ENCODE measurements around the gene VKORC1L1. TPM values are rescaled to one million over a fixed set of nuclear protein-coding genes. Genes with fewer than 3 reads are reported as not detected.
A peak's percentile ranks its signal among the peaks of the same experiment; 100 is the strongest.
"Not testable (repeated sequence)": the region's sequence is repeated elsewhere in the genome, so short reads cannot be mapped to it uniquely, and the experiment has no call there.

The VKORC1L1 gene
- total RNA-seq, 1 experiment from 2014 or later, result 6.9 TPM

- DNase-seq (ENCODE audit: low read depth), result no peak
- in situ Hi-C loops (cut with HindIII; ENCODE audit: low pct_unique_long_range_greater_than_20kb, low sequenced_read_pairs), result no loop called here
Observed at GRCh38 chr7:65967361-65968155, 94.7 kb downstream of the VKORC1L1 start.

GRCh38 chr7:65968256-65969185 is 95.6 kb downstream of the VKORC1L1 start:
- in situ Hi-C loops (cut with HindIII; ENCODE audit: low pct_unique_long_range_greater_than_20kb, low sequenced_read_pairs), result no loop called here
- DNase-seq (ENCODE audit: low read depth), result no peak

- DNase-seq (ENCODE audit: low read depth), result no peak
- in situ Hi-C loops (cut with HindIII; ENCODE audit: low pct_unique_long_range_greater_than_20kb, low sequenced_read_pairs), result no loop called here
Observed at GRCh38 chr7:65971021-65971420, 98.1 kb downstream of the VKORC1L1 start.

GRCh38 chr7:65972976-65973375 is 100.1 kb downstream of the VKORC1L1 start:
- DNase-seq (ENCODE audit: low read depth), result no peak
- in situ Hi-C loops (cut with HindIII; ENCODE audit: low pct_unique_long_range_greater_than_20kb, low sequenced_read_pairs), result no loop called here

- no peak for DNase-seq (ENCODE audit: low read depth)
- in situ Hi-C loops (cut with HindIII; ENCODE audit: low pct_unique_long_range_greater_than_20kb, low sequenced_read_pairs), result no loop called here
Observed at GRCh38 chr7:65974191-65974801, 101.4 kb downstream of the VKORC1L1 start.

- no peak for DNase-seq (ENCODE audit: low read depth)
- in situ Hi-C loops (cut with HindIII; ENCODE audit: low pct_unique_long_range_greater_than_20kb, low sequenced_read_pairs), result no loop called here
Observed at GRCh38 chr7:65974876-65975275, 102.0 kb downstream of the VKORC1L1 start.

GRCh38 chr7:65975814-65976445 is 103.1 kb downstream of the VKORC1L1 start:
- no peak for DNase-seq (ENCODE audit: low read depth)
- in situ Hi-C loops (cut with HindIII; ENCODE audit: low pct_unique_long_range_greater_than_20kb, low sequenced_read_pairs), result no loop called here

GRCh38 chr7:65976659-65977196 is 103.9 kb downstream of the VKORC1L1 start:
- peak; percentile 89 for DNase-seq (ENCODE audit: low read depth)
- in situ Hi-C loops (cut with HindIII; ENCODE audit: low pct_unique_long_range_greater_than_20kb, low sequenced_read_pairs), result no loop called here

GRCh38 chr7:65978891-65979582 is 106.2 kb downstream of the VKORC1L1 start:
- no peak for DNase-seq (ENCODE audit: low read depth)
- in situ Hi-C loops (cut with HindIII; ENCODE audit: low pct_unique_long_range_greater_than_20kb, low sequenced_read_pairs), result no loop called here

GRCh38 chr7:65979583-65980477 is 107.0 kb downstream of the VKORC1L1 start:
- in situ Hi-C loops (cut with HindIII; ENCODE audit: low pct_unique_long_range_greater_than_20kb, low sequenced_read_pairs), result no loop called here
- no peak for DNase-seq (ENCODE audit: low read depth)

GRCh38 chr7:65980478-65981250 is 107.8 kb downstream of the VKORC1L1 start:
- peak; percentile 80 for DNase-seq (ENCODE audit: low read depth)
- in situ Hi-C loops (cut with HindIII; ENCODE audit: low pct_unique_long_range_greater_than_20kb, low sequenced_read_pairs), result no loop called here

GRCh38 chr7:65981965-65982792 is 109.3 kb downstream of the VKORC1L1 start, which contains the start of gene GUSB:
GUSB (minus strand) TSS chr7:65982213; CDS start chr7:65982183, 30 bp downstream.
- in situ Hi-C loops (cut with HindIII; ENCODE audit: low pct_unique_long_range_greater_than_20kb, low sequenced_read_pairs), result no loop called here
- peak; percentile 87 for DNase-seq (ENCODE audit: low read depth)

GRCh38 chr7:65983965-65984658 is 111.2 kb downstream of the VKORC1L1 start:
- peak; percentile 84 for DNase-seq (ENCODE audit: low read depth)
- in situ Hi-C loops (cut with HindIII; ENCODE audit: low pct_unique_long_range_greater_than_20kb, low sequenced_read_pairs), result no loop called here

GRCh38 chr7:65988084-65988483 is 115.2 kb downstream of the VKORC1L1 start:
- peak; percentile 41 for DNase-seq (ENCODE audit: low read depth)
- in situ Hi-C loops (cut with HindIII; ENCODE audit: low pct_unique_long_range_greater_than_20kb, low sequenced_read_pairs), result no loop called here

GRCh38 chr7:65988503-65988902 is 115.6 kb downstream of the VKORC1L1 start:
- DNase-seq (ENCODE audit: low read depth); in situ Hi-C loops (cut with HindIII; ENCODE audit: low pct_unique_long_range_greater_than_20kb, low sequenced_read_pairs): not testable (repeated sequence)
